ENCODE measurements around the gene DNMT1. TPM values are rescaled to one million over a fixed set of nuclear protein-coding genes. Genes with fewer than 3 reads are reported as not detected.

DNMT1 gene
- total RNA-seq, 1 experiment from 2014 or later: 144 TPM

DNA sequence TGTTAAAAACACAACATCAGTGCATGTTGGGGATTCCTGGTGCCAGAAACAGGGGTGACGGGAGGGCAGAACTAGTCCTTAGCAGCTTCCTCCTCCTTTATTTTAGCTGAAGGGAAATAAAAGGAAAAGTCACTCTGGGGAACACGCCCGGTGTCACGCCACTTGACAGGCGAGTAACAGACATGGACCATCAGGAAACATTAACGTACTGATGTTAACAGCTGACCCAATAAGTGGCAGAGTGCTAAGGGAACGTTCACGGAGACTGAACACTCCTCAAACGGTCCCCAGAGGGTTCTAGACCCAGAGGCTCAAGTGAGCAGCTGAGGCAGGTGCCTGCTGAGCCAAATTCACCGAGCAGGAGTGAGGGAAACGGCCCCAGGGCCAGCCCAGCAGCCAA, 61.2 kb downstream of the DNMT1 start:
- Histone ChIP-seq H3K9me3 (no peaks in the 10 kb centered on the region), H3K4me1 (no peaks in the 10 kb centered on the region), H3K4me3 (ENCODE audit: low read depth, low read length) (no peak overlapping the region), H3K36me3 (ENCODE audit: control insufficient read depth, insufficient read depth, low read length) (peaks cover 1% of the 10 kb centered on the region; the same call in 1 of the 2 replicates), H3K27me3 (replicated peaks; ENCODE audit: control insufficient read depth, insufficient read depth, low read length) (no peaks in the 10 kb centered on the region)
- H3K4me3 Mint-ChIP-seq (ENCODE audit: unreplicated experiment): no peak overlapping the region
- ChIA-PET POLR2A (no interaction called here), CTCF (no interaction called here)
- TF ChIP-seq, protein P1, sequence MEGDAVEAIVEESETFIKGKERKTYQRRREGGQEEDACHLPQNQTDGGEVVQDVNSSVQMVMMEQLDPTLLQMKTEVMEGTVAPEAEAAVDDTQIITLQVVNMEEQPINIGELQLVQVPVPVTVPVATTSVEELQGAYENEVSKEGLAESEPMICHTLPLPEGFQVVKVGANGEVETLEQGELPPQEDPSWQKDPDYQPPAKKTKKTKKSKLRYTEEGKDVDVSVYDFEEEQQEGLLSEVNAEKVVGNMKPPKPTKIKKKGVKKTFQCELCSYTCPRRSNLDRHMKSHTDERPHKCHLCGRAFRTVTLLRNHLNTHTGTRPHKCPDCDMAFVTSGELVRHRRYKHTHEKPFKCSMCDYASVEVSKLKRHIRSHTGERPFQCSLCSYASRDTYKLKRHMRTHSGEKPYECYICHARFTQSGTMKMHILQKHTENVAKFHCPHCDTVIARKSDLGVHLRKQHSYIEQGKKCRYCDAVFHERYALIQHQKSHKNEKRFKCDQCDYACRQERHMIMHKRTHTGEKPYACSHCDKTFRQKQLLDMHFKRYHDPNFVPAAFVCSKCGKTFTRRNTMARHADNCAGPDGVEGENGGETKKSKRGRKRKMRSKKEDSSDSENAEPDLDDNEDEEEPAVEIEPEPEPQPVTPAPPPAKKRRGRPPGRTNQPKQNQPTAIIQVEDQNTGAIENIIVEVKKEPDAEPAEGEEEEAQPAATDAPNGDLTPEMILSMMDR (IDR thresholded peaks at IDR 0.05; ENCODE audit: insufficient read depth in 1 of 2, low read depth in 1 of 2, low read length in 1 of 2, severe bottlenecking in 1 of 2, unreplicated experiment in 1 of 2): no peak
- H3K36me3 Mint-ChIP-seq (ENCODE audit: insufficient read depth, unreplicated experiment): peaks cover 50% of the 10 kb centered on the region
- no peaks in the 10 kb centered on the region for H3K9me3 Mint-ChIP-seq (ENCODE audit: unreplicated experiment)
- H3K27ac Mint-ChIP-seq (ENCODE audit: unreplicated experiment): no peak overlapping the region
- no peaks in the 10 kb centered on the region for H3K4me1 Mint-ChIP-seq (ENCODE audit: low read depth, unreplicated experiment)
- DNase-seq: no peak
- H3K27me3 Mint-ChIP-seq (ENCODE audit: insufficient read depth, unreplicated experiment): no peaks in the 10 kb centered on the region
- BruUV-seq (replicated peaks): no TSS peak
- intact Hi-C loops (cut with micrococcal nuclease; ENCODE audit: unreplicated experiment): no loop called here

DNA sequence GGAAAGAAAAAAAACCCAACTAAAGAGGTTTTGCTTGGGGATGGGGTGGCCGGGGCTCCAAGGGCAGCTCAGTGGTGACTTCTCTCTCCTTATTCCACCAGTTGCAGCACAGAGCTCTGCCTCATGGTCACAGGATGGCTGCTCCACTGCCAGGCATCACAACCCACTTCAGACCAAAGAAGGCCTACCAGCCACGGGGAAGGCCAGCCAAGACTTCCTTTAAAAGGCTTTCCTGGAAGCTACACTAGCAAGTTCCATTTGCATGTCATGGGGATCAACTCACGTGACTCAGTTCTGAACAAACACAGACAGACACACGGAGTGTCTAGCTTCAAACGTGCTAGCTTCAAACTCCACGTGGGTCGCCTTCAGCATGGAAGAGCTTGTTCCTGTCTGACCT, 61.8 kb downstream of the DNMT1 start:
- no peaks in the 10 kb centered on the region for H3K9me3 Mint-ChIP-seq (ENCODE audit: unreplicated experiment)
- no peak overlapping the region for H3K27ac Mint-ChIP-seq (ENCODE audit: unreplicated experiment)
- Histone ChIP-seq H3K9me3 (no peaks in the 10 kb centered on the region), H3K4me3 (ENCODE audit: low read depth, low read length) (no peak overlapping the region), H3K36me3 (ENCODE audit: control insufficient read depth, insufficient read depth, low read length) (peaks cover 1% of the 10 kb centered on the region; the same call in 1 of the 2 replicates), H3K27me3 (replicated peaks; ENCODE audit: control insufficient read depth, insufficient read depth, low read length) (no peaks in the 10 kb centered on the region), H3K4me1 (no peaks in the 10 kb centered on the region)
- no peak for DNase-seq
- CTCF ChIA-PET: interaction anchor here (0.6 kb wide), 1 partner anchor 138 kb away, joined by 3 read pairs; the partner anchor contains the start of gene ICAM1
- no TSS peak for BruUV-seq (replicated peaks)
- H3K27me3 Mint-ChIP-seq (ENCODE audit: insufficient read depth, unreplicated experiment): no peaks in the 10 kb centered on the region
- no peak overlapping the region for H3K4me3 Mint-ChIP-seq (ENCODE audit: unreplicated experiment)
- peaks cover 45% of the 10 kb centered on the region for H3K36me3 Mint-ChIP-seq (ENCODE audit: insufficient read depth, unreplicated experiment)
- no peaks in the 10 kb centered on the region for H3K4me1 Mint-ChIP-seq (ENCODE audit: low read depth, unreplicated experiment)
- TF ChIP-seq, protein P1 (IDR thresholded peaks at IDR 0.05; ENCODE audit: insufficient read depth in 1 of 2, low read depth in 1 of 2, low read length in 1 of 2, severe bottlenecking in 1 of 2, unreplicated experiment in 1 of 2): no peak
- POLR2A ChIA-PET: no interaction called here
- intact Hi-C loops (cut with micrococcal nuclease; ENCODE audit: unreplicated experiment): no loop called here

DNA sequence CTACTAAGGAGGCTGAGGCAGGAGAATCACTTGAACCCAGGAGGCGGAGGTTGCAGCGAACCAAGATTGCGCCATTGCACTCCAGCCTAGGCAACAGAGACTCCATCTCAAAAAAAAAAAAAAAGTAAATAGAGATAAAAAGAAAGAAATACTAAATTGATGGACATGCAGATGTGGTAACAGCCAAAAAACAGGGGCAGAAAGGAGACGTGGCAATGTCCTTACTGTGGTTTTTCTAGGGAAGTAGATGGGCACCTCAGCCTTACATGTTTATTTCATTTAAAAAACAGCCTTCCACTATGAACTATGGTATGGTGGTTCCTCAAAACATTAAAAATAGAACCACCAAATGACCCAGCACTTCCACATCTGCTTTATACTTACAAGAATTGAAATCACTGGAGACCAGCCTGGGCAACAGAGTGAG, 68.5 kb downstream of the DNMT1 start:
- CTCF ChIA-PET: no interaction called here
- POLR2A ChIA-PET: no interaction called here
- no peaks in the 10 kb centered on the region for H3K36me3 ChIP-seq (ENCODE audit: control insufficient read depth, insufficient read depth, low read length)
- DNase-seq: no peak
- no peaks in the 10 kb centered on the region for H3K4me1 Mint-ChIP-seq (ENCODE audit: low read depth, unreplicated experiment)
- TF ChIP-seq, protein P1 (IDR thresholded peaks at IDR 0.05; ENCODE audit: insufficient read depth in 1 of 2, low read depth in 1 of 2, low read length in 1 of 2, severe bottlenecking in 1 of 2, unreplicated experiment in 1 of 2): no peak
- BruUV-seq (replicated peaks): no TSS peak
- H3K4me3 Mint-ChIP-seq (ENCODE audit: unreplicated experiment): no peak overlapping the region
- intact Hi-C loops (cut with micrococcal nuclease; ENCODE audit: unreplicated experiment): no loop called here
- no peak overlapping the region for H3K4me3 ChIP-seq (ENCODE audit: low read depth, low read length)
- H3K27ac Mint-ChIP-seq (ENCODE audit: unreplicated experiment): no peak overlapping the region
- H3K4me1 ChIP-seq: no peaks in the 10 kb centered on the region
- no peaks in the 10 kb centered on the region for H3K9me3 ChIP-seq
- H3K27me3 Mint-ChIP-seq (ENCODE audit: insufficient read depth, unreplicated experiment): no peaks in the 10 kb centered on the region
- H3K9me3 Mint-ChIP-seq (ENCODE audit: unreplicated experiment): no peaks in the 10 kb centered on the region
- H3K36me3 Mint-ChIP-seq (ENCODE audit: insufficient read depth, unreplicated experiment): peaks cover 10% of the 10 kb centered on the region
- no peaks in the 10 kb centered on the region for H3K27me3 ChIP-seq (replicated peaks; ENCODE audit: control insufficient read depth, insufficient read depth, low read length)

All from Caco-2 (cell line).